Esophagus squamous epithelium (tissue), 5 donors: Measurements from ENCODE around the gene TRPC3. TPM values are rescaled to one million over a fixed set of nuclear protein-coding genes. Genes with fewer than 3 reads are reported as not detected.

Experiments
- DNase-seq: peaks from one replicate; lab custom pipeline; 2025; lab: John Stamatoyannopoulos, UW
- H3K27ac ChIP-seq, 4 donors: fragments of 200-600 bp; sonication (generic); one replicate each; pipeline ENCODE4 v1.5.1; 2016 to 2019; ENCODE audit warnings: mild to moderate bottlenecking in 1 of 4
- H3K27me3 ChIP-seq, 4 donors: fragments of 200-600 bp; sonication (generic); 1 replicate in 3 of 4; 2 replicates in 1 of 4; pipeline versions ENCODE4 v1.5.1 to v1.6.0; 2017 to 2021; ENCODE audit warnings: antibody characterized with exemption in 1 of 4
- H3K36me3 ChIP-seq, 3 donors: fragments of 200-600 bp; sonication (generic); one replicate each; pipeline ENCODE4 v1.5.1; 2016 to 2019
- H3K4me1 ChIP-seq, 3 donors: fragments of 200-600 bp; sonication (generic); one replicate each; pipeline ENCODE4 v1.5.1; 2017 to 2019
- H3K4me3 ChIP-seq, 4 donors: fragments of 200-600 bp; sonication (generic); 1 replicate in 3 of 4; 2 replicates in 1 of 4; pipeline ENCODE4 v1.5.1; 2016 to 2019; ENCODE audit warnings: mild to moderate bottlenecking in 2 of 4, moderate library complexity in 1 of 4
- H3K9me3 ChIP-seq, 3 donors: fragments of 200-600 bp; sonication (generic); one replicate each; pipeline ENCODE4 v1.5.1; 2016 to 2019
- CTCF ChIP-seq, 6 experiments: fragments of 450-650 bp in 4 of 6; fragments of 200-600 bp in 2 of 6; sonication (generic) in 2 of 6; IDR thresholded peaks; one replicate each; pipeline ENCODE4 v1.5.1; 2016 to 2019; ENCODE audit warnings: antibody characterized with exemption in 6 of 6, mild to moderate bottlenecking in 4 of 6, moderate library complexity in 4 of 6
- POLR2A ChIP-seq, 4 donors: fragments of 450-650 bp; IDR thresholded peaks; one replicate each; pipeline ENCODE4 v1.6.1; 2017; ENCODE audit warnings: antibody characterized with exemption in 4 of 4, mild to moderate bottlenecking in 4 of 4, moderate library complexity in 3 of 4
- WGBS, 2 donors: methylation state at CpG; one replicate each; pipeline ENCODE4 v1.1.5; 2018; 5-methylcytosine and 5-hydroxymethylcytosine counted together
- intact Hi-C: fragments of 100-400 bp; cut with DNase I; formaldehyde crosslinking; loops from one replicate; pipeline ENCODE4 v1.15.0; 2022
- total RNA-seq, 4 donors: library from RNA; depleted of rRNA; stranded (reverse); fragments of >200 nt; gene quantifications; one replicate each; pipeline ENCODE4 v1.1.0, GENCODE V29; 2016
- donor health status: DM: yes; HTN: yes; CAD: no.

Gene TRPC3
- total RNA-seq, 4 donors from 2014 or later, result 0.09 to 0.19 TPM; not detected in 2

- DNase-seq, result no peak
- Histone ChIP-seq H3K36me3 (no peaks in the 10 kb centered on the region), H3K4me1 (no peaks in the 10 kb centered on the region), H3K4me3 (no peak overlapping the region), H3K9me3 (no peaks in the 10 kb centered on the region), H3K27ac (no peak overlapping the region), H3K27me3 (no peaks in the 10 kb centered on the region)
- intact Hi-C loops, result no loop called here
- 63 to 80% methylated on average over 6 of the region's 6 CpGs for WGBS, 2 donors
- TF ChIP-seq CTCF (IDR thresholded peaks at IDR 0.05) (no peak), POLR2A (IDR thresholded peaks at IDR 0.05) (no peak)
Measured at GRCh38 chr4:121990489-121990888, 38.6 kb upstream of the TRPC3 start.

GRCh38 chr4:121989715-121990114, 37.9 kb upstream of the TRPC3 start:
- TF ChIP-seq POLR2A (IDR thresholded peaks at IDR 0.05) (no peak), CTCF (IDR thresholded peaks at IDR 0.05) (no peak)
- no peak for DNase-seq
- Histone ChIP-seq H3K27me3 (no peaks in the 10 kb centered on the region), H3K4me1 (no peaks in the 10 kb centered on the region), H3K36me3 (no peaks in the 10 kb centered on the region), H3K27ac (no peak overlapping the region), H3K9me3 (no peaks in the 10 kb centered on the region), H3K4me3 (no peak overlapping the region)
- intact Hi-C loops, result no loop called here
- 23 to 34% methylated on average over 10 of the region's 10 CpGs for WGBS, 2 donors

- no peaks in the 10 kb centered on the region for H3K9me3 ChIP-seq
- intact Hi-C loops, result no loop called here
- TF ChIP-seq POLR2A (IDR thresholded peaks at IDR 0.05) (no peak), CTCF (IDR thresholded peaks at IDR 0.05) (no peak)
- H3K27me3 ChIP-seq, result no peaks in the 10 kb centered on the region
- no peaks in the 10 kb centered on the region for H3K36me3 ChIP-seq
- DNase-seq, result no peak
- H3K4me1 ChIP-seq, result no peaks in the 10 kb centered on the region
- 71 to 72% methylated on average over 1 of the region's 1 CpG for WGBS, 2 donors
- H3K4me3 ChIP-seq, result no peak overlapping the region
- H3K27ac ChIP-seq, result no peak overlapping the region
Measured at GRCh38 chr4:121988950-121989349, 37.1 kb upstream of the TRPC3 start.

GRCh38 chr4:121980643-121981042, 28.8 kb upstream of the TRPC3 start:
- intact Hi-C loops, result no loop called here
- Histone ChIP-seq H3K27me3 (peaks cover 0 to 3% (median 0%) of the 10 kb centered on the region in 4 donors), H3K36me3 (no peaks in the 10 kb centered on the region), H3K4me1 (no peaks in the 10 kb centered on the region), H3K9me3 (no peaks in the 10 kb centered on the region), H3K27ac (no peak overlapping the region), H3K4me3 (no peak overlapping the region)
- WGBS, 2 donors, result 50 to 67% methylated on average over 2 to 3 of the region's 3 CpGs
- no peak for TF ChIP-seq POLR2A (IDR thresholded peaks at IDR 0.05)
- no peak for TF ChIP-seq CTCF (IDR thresholded peaks at IDR 0.05)
- no peak for DNase-seq

GRCh38 chr4:121978172-121978516, 26.3 kb upstream of the TRPC3 start:
- 83% methylated on average over 2 of the region's 2 CpGs for WGBS, 2 donors
- TF ChIP-seq CTCF (IDR thresholded peaks at IDR 0.05) (no peak), POLR2A (IDR thresholded peaks at IDR 0.05) (no peak)
- H3K4me3 ChIP-seq, result no peak overlapping the region
- no peak for DNase-seq
- no peak overlapping the region for H3K27ac ChIP-seq
- no peaks in the 10 kb centered on the region for H3K36me3 ChIP-seq
- intact Hi-C loops, result no loop called here
- no peaks in the 10 kb centered on the region for H3K9me3 ChIP-seq
- H3K27me3 ChIP-seq, result peaks cover 0 to 3% (median 0%) of the 10 kb centered on the region in 4 donors
- no peaks in the 10 kb centered on the region for H3K4me1 ChIP-seq
